WTC11 (cell line): ENCODE results near the gene KRTAP5-9. TPM values are rescaled to one million over a fixed set of nuclear protein-coding genes. Genes with fewer than 3 reads are reported as not detected.

ENCODE experiments used
- ATAC-seq: fragments of 200-7000 bp; cut with Tn5 transposase; 2 replicates; pipeline ENCODE4 v1.10.0; 2021; ENCODE audit warnings: mild to moderate bottlenecking, moderate library complexity
- Bru-seq: library from RNA; stranded (reverse); fragments of 400-500 nt; gene quantifications from one replicate; lab custom pipeline; 2021; lab: Mats Ljungman, UMichigan
- CTCF ChIA-PET: fragments of 300-600 bp; sonication (Branson Sonifier 250); formaldehyde crosslinking; loops from one replicate; lab custom pipeline; 2021; ENCODE audit warnings: antibody characterized with exemption; lab: Charles Lee
- POLR2A ChIA-PET: fragments of 350-600 bp; sonication (Branson Sonifier 250); formaldehyde crosslinking; loops from one replicate; lab custom pipeline; 2021; ENCODE audit warnings: antibody characterized with exemption; lab: Charles Lee
- DNase-seq: peaks from one replicate; pipeline ENCODE4 v3.0.0; 2021; ENCODE audit warnings: low spot score
- H3K27ac Mint-ChIP-seq: 2 replicates; pipeline ENCODE4 v1.8.0; 2021; ENCODE audit warnings: mixed read lengths
- H3K27me3 Mint-ChIP-seq: 2 replicates; pipeline ENCODE4 v1.8.0; 2021; ENCODE audit warnings: low read depth, mild to moderate bottlenecking, moderate library complexity, mixed read lengths
- H3K36me3 Mint-ChIP-seq: 2 replicates; pipeline ENCODE4 v1.8.0; 2021; ENCODE audit warnings: mixed read lengths
- H3K4me1 Mint-ChIP-seq: 2 replicates; pipeline ENCODE4 v1.8.0; 2022; ENCODE audit warnings: mixed read lengths
- H3K4me3 Mint-ChIP-seq: 2 replicates; pipeline ENCODE4 v1.8.0; 2021; ENCODE audit warnings: mild to moderate bottlenecking, moderate library complexity, mixed read lengths
- H3K9me3 Mint-ChIP-seq: 2 replicates; pipeline ENCODE4 v1.8.0; 2021; ENCODE audit warnings: mixed read lengths
- CBFB ChIP-seq: sonication (generic); formaldehyde crosslinking; IDR thresholded peaks from 2 replicates; pipeline ENCODE4 v1.8.1; 2022; ENCODE audit warnings: mild to moderate bottlenecking, low read depth, missing genetic modification reagents
- CREB1 ChIP-seq: sonication (generic); formaldehyde crosslinking; IDR thresholded peaks from 2 replicates; pipeline ENCODE4 v1.8.0; 2023; ENCODE audit warnings: mild to moderate bottlenecking, missing genetic modification reagents
- ETV6 ChIP-seq: sonication (generic); formaldehyde crosslinking; IDR thresholded peaks from 2 replicates; pipeline ENCODE4 v1.8.1; 2022; ENCODE audit warnings: mild to moderate bottlenecking, missing genetic modification reagents
- FOXJ3 ChIP-seq: sonication (generic); formaldehyde crosslinking; IDR thresholded peaks from 2 replicates; pipeline ENCODE4 v1.9.0; 2021; ENCODE audit warnings: missing genetic modification reagents, mild to moderate bottlenecking, borderline replicate concordance
- FOXK1 ChIP-seq: sonication (generic); formaldehyde crosslinking; IDR thresholded peaks from 2 replicates; pipeline ENCODE4 v1.8.0; 2022; ENCODE audit warnings: mild to moderate bottlenecking, moderate library complexity, missing genetic modification reagents
- FOXP4 ChIP-seq: sonication (generic); formaldehyde crosslinking; IDR thresholded peaks from 2 replicates; pipeline ENCODE4 v1.8.0; 2022; ENCODE audit warnings: mild to moderate bottlenecking, missing genetic modification reagents
- GRHL2 ChIP-seq: fragments of 250-450 bp; sonication (Bioruptor Pico); IDR thresholded peaks from 2 replicates; pipeline ENCODE4 v1.8.0; 2022; ENCODE audit warnings: mild to moderate bottlenecking, moderate library complexity; ENCODE audit not compliant: insufficient replicate concordance, severe bottlenecking
- NFE2L1 ChIP-seq: sonication (generic); formaldehyde crosslinking; IDR thresholded peaks from 2 replicates; pipeline ENCODE4 v1.8.1; 2023; ENCODE audit warnings: missing genetic modification reagents
- NR2C2 ChIP-seq: sonication (generic); formaldehyde crosslinking; IDR thresholded peaks from 2 replicates; pipeline ENCODE4 v1.8.0; 2022; ENCODE audit warnings: mild to moderate bottlenecking, missing genetic modification reagents
- RELA ChIP-seq: sonication (generic); formaldehyde crosslinking; IDR thresholded peaks from 2 replicates; pipeline ENCODE4 v1.8.1; 2022; ENCODE audit warnings: missing genetic modification reagents, mild to moderate bottlenecking, borderline replicate concordance
- RORB ChIP-seq: fragments of 250-450 bp; sonication (Bioruptor Pico); IDR thresholded peaks from 2 replicates; pipeline ENCODE4 v1.9.0; 2021; ENCODE audit warnings: mild to moderate bottlenecking
- TEAD1 ChIP-seq: sonication (generic); formaldehyde crosslinking; IDR thresholded peaks from 2 replicates; pipeline ENCODE4 v1.8.0; 2022; ENCODE audit warnings: mild to moderate bottlenecking, missing genetic modification reagents
- TP53 ChIP-seq: sonication (generic); formaldehyde crosslinking; IDR thresholded peaks from 2 replicates; pipeline ENCODE4 v1.8.1; 2023; ENCODE audit warnings: mild to moderate bottlenecking, missing genetic modification reagents
- USF2 ChIP-seq: sonication (generic); formaldehyde crosslinking; IDR thresholded peaks from 2 replicates; pipeline ENCODE4 v1.8.1; 2023; ENCODE audit warnings: mild to moderate bottlenecking, missing genetic modification reagents, moderate library complexity
- ZNF138 ChIP-seq: sonication (generic); formaldehyde crosslinking; conservative IDR thresholded peaks from 2 replicates; pipeline ENCODE4 v1.8.1; 2022; ENCODE audit warnings: mild to moderate bottlenecking, moderate library complexity, missing genetic modification reagents
- ZNF219 ChIP-seq: sonication (generic); formaldehyde crosslinking; IDR thresholded peaks from 2 replicates; pipeline ENCODE4 v1.8.0; 2023; ENCODE audit warnings: missing genetic modification reagents, mild to moderate bottlenecking, borderline replicate concordance
- ZNF232 ChIP-seq: sonication (generic); formaldehyde crosslinking; IDR thresholded peaks from 2 replicates; pipeline ENCODE4 v1.8.0; 2022; ENCODE audit warnings: mild to moderate bottlenecking, missing genetic modification reagents
- ZNF263 ChIP-seq: sonication (generic); formaldehyde crosslinking; IDR thresholded peaks from 2 replicates; pipeline ENCODE4 v1.8.1; 2022; ENCODE audit warnings: low read depth, mild to moderate bottlenecking, moderate library complexity, missing genetic modification reagents
- long read RNA-seq, 3 experiments: library from RNA in 1 of 3; library from capped mRNA in 1 of 3; library from polyadenylated mRNA in 1 of 3; unstranded in 2 of 3; stranded (forward) in 1 of 3; transcript quantifications; one replicate each; pipeline ENCODE4 v2.0.0, GENCODE V29; 2021
- total RNA-seq: library from RNA; stranded (reverse); gene quantifications from 3 replicates; pipeline ENCODE4 v1.2.3, GENCODE V29; 2021
- TF ChIP-seq, protein P1 (sequence below): fragments of 250-450 bp; sonication (Bioruptor Pico); IDR thresholded peaks from 2 replicates; pipeline ENCODE4 v2.1.2; 2022; ENCODE audit warnings: mild to moderate bottlenecking, moderate library complexity
- TF ChIP-seq, protein P2 (sequence below): sonication (generic); formaldehyde crosslinking; IDR thresholded peaks from 2 replicates; pipeline ENCODE4 v1.8.1; 2022; ENCODE audit warnings: low read depth, missing genetic modification reagents, borderline replicate concordance
- TF ChIP-seq, protein P3 (sequence below): sonication (generic); formaldehyde crosslinking; IDR thresholded peaks from 2 replicates; pipeline ENCODE4 v1.8.1; 2022; ENCODE audit warnings: mild to moderate bottlenecking, missing genetic modification reagents, moderate library complexity, borderline replicate concordance
- TF ChIP-seq, protein P4 (sequence below): sonication (generic); formaldehyde crosslinking; IDR thresholded peaks from 2 replicates; pipeline ENCODE4 v1.8.1; 2023; ENCODE audit warnings: mild to moderate bottlenecking, missing genetic modification reagents, borderline replicate concordance

The KRTAP5-9 gene, protein sequence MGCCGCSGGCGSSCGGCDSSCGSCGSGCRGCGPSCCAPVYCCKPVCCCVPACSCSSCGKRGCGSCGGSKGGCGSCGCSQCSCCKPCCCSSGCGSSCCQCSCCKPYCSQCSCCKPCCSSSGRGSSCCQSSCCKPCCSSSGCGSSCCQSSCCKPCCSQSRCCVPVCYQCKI
- total RNA-seq = not detected in 3 replicates
- Bru-seq, nascent RNA = not detected
- long read RNA-seq, experiment 1 = 0 reads
- long read RNA-seq, experiment 2 = 0 reads
- long read RNA-seq, experiment 3 = 0 reads

DNA sequence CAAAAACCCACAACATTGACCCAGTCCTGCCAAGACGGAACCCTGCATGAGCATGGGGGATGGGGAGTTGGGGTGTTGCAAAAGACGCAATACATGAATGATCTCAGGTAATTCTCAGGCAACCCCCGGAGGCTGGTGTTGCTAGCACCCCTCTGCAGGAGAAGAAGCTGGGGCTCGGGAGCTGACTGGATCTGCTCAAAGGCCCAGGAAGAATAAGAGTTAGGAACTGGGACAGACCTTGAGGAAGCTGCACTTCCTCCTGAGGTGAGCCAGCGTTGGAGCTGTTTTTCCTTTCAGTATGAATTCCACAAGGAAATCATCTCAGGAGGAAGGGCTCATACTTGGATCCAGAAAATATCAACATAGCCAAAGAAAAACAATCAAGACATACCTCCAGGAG, at the start of gene KRTAP5-9:
KRTAP5-9 (plus strand) TSS at position 301 of the 400 bp plus-strand sequence. CDS start 238 bp downstream, outside the sequence.
- Mint-ChIP-seq H3K4me1 (peaks cover 25% of the 10 kb centered on the region), H3K27ac (no peak within 1 kb of the TSS), H3K36me3 (peaks cover 9% of the 10 kb centered on the region), H3K27me3 (peaks cover 20% of the 10 kb centered on the region), H3K9me3 (peaks cover 14% of the 10 kb centered on the region), H3K4me3 (no peak within 1 kb of the TSS)
- POLR2A ChIA-PET = no interaction called here
- CTCF ChIA-PET = interaction anchor here (1.5 to 2.4 kb wide), 2 partner anchors 15 to 32 kb away, joined by 5 to 9 read pairs; no protein-coding TSS in a partner anchor
- DNase-seq (no peak), ATAC-seq (no peak)
- TF ChIP-seq ETV6 (CRISPR knock-in tag) (no peak), GRHL2 (CRISPR knock-in tag) (no peak), TP53 (CRISPR knock-in tag) (no peak)

DNA sequence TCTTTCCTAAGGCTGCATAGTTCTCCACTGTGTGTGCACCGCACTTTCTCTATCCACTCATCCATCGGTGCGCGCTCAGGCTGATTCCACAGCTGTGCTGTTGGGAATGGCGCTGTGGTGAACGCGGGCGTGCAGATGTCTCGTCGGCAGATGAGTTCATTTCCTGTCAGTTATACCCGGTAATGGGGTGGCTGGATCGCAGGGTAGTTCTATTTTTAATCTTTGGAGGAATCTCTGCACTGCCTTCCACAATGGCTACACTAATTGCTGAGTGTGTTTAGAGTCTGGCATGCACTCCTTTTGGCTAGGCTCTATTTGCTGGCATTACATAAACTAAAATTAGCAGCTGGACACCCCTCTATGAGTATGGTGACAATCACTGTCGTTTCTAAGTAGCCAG, 49.1 kb upstream of the KRTAP5-9 start:
- ATAC-seq = no peak
- Mint-ChIP-seq H3K36me3 (peaks cover 44% of the 10 kb centered on the region), H3K4me1 (peaks cover 2% of the 10 kb centered on the region; the same call in 1 of the 2 replicates), H3K9me3 (no peaks in the 10 kb centered on the region), H3K4me3 (no peak overlapping the region), H3K27ac (no peak overlapping the region), H3K27me3 (no peaks in the 10 kb centered on the region)
- DNase-seq = no peak
- ChIA-PET POLR2A (no interaction called here), CTCF (no interaction called here)
- TF ChIP-seq NR2C2 (CRISPR knock-in tag) (no peak), ZNF263 (no peak), ZNF138 (CRISPR knock-in tag) (no peak), NFE2L1 (CRISPR knock-in tag) (no peak), RELA (CRISPR knock-in tag) (no peak), CREB1 (CRISPR knock-in tag) (no peak), FOXJ3 (CRISPR knock-in tag) (no peak), TEAD1 (no peak), ZNF219 (CRISPR knock-in tag) (no peak), RORB (CRISPR knock-in tag) (no peak), CBFB (no peak), ZNF232 (no peak)
- TF ChIP-seq, protein P1, sequence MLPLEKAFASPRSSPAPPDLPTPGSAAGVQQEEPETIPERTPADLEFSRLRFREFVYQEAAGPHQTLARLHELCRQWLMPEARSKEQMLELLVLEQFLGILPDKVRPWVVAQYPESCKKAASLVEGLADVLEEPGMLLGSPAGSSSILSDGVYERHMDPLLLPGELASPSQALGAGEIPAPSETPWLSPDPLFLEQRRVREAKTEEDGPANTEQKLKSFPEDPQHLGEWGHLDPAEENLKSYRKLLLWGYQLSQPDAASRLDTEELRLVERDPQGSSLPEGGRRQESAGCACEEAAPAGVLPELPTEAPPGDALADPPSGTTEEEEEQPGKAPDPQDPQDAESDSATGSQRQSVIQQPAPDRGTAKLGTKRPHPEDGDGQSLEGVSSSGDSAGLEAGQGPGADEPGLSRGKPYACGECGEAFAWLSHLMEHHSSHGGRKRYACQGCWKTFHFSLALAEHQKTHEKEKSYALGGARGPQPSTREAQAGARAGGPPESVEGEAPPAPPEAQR = no peak
- TF ChIP-seq, protein P2, sequence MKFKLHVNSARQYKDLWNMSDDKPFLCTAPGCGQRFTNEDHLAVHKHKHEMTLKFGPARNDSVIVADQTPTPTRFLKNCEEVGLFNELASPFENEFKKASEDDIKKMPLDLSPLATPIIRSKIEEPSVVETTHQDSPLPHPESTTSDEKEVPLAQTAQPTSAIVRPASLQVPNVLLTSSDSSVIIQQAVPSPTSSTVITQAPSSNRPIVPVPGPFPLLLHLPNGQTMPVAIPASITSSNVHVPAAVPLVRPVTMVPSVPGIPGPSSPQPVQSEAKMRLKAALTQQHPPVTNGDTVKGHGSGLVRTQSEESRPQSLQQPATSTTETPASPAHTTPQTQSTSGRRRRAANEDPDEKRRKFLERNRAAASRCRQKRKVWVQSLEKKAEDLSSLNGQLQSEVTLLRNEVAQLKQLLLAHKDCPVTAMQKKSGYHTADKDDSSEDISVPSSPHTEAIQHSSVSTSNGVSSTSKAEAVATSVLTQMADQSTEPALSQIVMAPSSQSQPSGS (CRISPR knock-in tag) = no peak

DNA sequence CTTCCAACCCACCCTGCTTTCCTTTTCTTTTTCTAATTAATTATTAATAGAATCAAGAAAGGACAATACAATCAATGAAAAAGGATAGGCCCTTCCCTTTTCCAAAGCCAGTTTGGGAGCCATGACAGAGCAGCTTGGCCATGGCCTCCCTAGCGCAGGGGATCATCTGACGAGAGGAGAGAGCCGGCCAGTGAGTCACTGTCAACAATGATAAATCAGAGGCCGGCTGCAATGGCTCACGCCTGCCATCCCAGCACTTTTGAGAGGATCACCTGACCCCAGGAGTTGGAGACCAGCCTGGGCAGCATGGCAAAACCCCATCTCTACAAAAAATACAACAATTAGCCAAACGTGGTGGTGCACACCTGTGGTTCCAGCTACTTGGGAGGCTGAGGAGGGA, 48.7 kb upstream of the KRTAP5-9 start:
- Mint-ChIP-seq H3K36me3 (peaks cover 44% of the 10 kb centered on the region), H3K27me3 (no peaks in the 10 kb centered on the region), H3K9me3 (no peaks in the 10 kb centered on the region), H3K4me1 (peaks cover 6% of the 10 kb centered on the region), H3K27ac (no peak overlapping the region), H3K4me3 (no peak overlapping the region)
- ATAC-seq (no peak), DNase-seq (no peak)
- POLR2A ChIA-PET = no interaction called here
- CTCF ChIA-PET = no interaction called here
- TF ChIP-seq, protein P3, sequence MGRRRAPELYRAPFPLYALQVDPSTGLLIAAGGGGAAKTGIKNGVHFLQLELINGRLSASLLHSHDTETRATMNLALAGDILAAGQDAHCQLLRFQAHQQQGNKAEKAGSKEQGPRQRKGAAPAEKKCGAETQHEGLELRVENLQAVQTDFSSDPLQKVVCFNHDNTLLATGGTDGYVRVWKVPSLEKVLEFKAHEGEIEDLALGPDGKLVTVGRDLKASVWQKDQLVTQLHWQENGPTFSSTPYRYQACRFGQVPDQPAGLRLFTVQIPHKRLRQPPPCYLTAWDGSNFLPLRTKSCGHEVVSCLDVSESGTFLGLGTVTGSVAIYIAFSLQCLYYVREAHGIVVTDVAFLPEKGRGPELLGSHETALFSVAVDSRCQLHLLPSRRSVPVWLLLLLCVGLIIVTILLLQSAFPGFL = no peak
- TF ChIP-seq FOXK1 (CRISPR knock-in tag) = no peak
- TF ChIP-seq, protein P4, sequence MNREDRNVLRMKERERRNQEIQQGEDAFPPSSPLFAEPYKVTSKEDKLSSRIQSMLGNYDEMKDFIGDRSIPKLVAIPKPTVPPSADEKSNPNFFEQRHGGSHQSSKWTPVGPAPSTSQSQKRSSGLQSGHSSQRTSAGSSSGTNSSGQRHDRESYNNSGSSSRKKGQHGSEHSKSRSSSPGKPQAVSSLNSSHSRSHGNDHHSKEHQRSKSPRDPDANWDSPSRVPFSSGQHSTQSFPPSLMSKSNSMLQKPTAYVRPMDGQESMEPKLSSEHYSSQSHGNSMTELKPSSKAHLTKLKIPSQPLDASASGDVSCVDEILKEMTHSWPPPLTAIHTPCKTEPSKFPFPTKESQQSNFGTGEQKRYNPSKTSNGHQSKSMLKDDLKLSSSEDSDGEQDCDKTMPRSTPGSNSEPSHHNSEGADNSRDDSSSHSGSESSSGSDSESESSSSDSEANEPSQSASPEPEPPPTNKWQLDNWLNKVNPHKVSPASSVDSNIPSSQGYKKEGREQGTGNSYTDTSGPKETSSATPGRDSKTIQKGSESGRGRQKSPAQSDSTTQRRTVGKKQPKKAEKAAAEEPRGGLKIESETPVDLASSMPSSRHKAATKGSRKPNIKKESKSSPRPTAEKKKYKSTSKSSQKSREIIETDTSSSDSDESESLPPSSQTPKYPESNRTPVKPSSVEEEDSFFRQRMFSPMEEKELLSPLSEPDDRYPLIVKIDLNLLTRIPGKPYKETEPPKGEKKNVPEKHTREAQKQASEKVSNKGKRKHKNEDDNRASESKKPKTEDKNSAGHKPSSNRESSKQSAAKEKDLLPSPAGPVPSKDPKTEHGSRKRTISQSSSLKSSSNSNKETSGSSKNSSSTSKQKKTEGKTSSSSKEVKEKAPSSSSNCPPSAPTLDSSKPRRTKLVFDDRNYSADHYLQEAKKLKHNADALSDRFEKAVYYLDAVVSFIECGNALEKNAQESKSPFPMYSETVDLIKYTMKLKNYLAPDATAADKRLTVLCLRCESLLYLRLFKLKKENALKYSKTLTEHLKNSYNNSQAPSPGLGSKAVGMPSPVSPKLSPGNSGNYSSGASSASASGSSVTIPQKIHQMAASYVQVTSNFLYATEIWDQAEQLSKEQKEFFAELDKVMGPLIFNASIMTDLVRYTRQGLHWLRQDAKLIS (CRISPR knock-in tag) = no peak
- no peak for TF ChIP-seq USF2 (CRISPR knock-in tag)
- TF ChIP-seq FOXP4 (CRISPR knock-in tag) = no peak
- TF ChIP-seq TEAD1 = no peak
